NK-92 (cell line): ENCODE measurements around the gene PCYT1B.
"Not testable (repeated sequence)": the region's sequence is repeated elsewhere in the genome, so short reads cannot be mapped to it uniquely, and the experiment has no call there.

Source experiments
- DNase-seq: peaks from one replicate; lab custom pipeline; 2025; ENCODE audit not compliant: unreplicated experiment; lab: John Stamatoyannopoulos, UW

The PCYT1B gene

DNA sequence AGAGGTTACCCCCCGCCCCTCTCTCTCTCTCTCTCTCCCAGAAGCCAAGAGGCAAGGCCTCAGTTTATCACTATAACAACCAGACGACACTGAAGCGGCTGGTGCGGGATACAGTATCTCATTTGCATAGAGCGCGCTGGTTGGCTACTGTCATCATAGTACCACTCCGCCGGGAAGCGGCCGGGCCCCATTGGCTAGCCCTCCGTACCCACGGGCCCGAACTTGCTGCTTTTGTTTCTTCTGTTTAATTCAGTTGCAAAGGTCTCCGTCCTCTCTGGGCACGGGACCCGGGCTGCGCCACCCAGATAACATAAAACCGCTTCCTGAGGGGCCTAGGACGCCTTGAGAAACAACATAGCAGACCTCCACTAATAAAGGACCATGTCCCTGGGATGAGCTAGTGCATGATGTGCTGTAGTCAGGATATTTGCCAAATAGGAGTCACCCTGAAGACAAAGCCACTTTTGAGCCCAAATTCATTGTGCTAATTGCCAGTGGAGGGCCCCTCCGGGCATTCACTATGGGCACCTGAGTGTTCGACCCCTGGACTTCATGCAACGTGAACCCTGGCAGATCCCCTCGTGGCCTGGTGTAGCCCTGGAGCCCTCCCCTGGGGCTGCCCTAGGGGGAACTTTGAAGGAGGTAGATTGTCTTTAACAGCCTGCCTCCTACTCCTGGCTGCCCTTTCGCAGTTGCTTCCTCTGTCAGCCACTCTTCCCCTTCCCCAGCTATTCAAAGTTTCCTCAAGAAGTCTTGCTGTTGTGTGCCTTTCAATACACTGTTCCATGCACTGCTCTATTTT is at the start of gene PCYT1B:
PCYT1B (minus strand) TSS at position 91 of the 802 bp plus-strand sequence. CDS start 242 bp downstream, outside the sequence.
- no peak for DNase-seq

DNA sequence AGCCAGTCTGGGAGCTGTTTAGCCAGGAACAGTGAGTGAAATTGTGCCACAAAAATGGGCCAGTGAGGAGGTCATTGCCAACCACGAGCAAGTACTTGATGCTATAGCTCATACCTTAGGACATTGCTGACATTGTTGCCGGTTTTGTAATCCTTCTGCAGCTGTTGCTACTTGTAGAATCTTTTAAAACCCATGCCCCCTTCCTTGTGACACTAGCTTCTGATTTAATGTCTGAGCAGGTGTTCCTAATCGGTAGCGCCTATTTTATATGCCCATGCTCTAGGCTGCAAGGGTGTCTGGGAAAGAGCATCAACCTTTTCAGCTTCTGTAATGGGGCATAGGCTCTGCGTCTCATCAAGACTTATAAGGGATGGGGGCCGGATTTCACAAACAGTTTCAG is 49.1 kb upstream of the PCYT1B start:
- DNase-seq = no peak

DNA sequence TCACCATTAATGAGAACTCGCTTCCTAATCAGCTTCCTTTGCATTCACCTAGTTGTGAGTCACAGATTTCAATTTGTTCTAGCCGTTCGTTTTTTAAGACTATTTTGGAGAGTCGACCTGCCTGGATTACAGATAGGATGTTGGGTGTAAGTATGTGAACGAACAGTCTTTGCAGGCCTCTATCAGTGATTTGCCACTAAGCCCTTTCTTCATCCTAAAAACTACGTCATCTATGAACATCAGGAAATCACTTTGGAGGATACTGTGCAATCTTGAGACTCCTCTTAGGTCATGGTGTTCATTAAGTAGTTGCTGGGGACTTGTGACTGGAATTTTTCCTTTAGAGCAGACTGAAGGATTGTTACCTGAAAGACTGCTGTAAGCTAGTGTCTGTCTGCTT is 47.7 kb upstream of the PCYT1B start:
- DNase-seq = no peak

DNA sequence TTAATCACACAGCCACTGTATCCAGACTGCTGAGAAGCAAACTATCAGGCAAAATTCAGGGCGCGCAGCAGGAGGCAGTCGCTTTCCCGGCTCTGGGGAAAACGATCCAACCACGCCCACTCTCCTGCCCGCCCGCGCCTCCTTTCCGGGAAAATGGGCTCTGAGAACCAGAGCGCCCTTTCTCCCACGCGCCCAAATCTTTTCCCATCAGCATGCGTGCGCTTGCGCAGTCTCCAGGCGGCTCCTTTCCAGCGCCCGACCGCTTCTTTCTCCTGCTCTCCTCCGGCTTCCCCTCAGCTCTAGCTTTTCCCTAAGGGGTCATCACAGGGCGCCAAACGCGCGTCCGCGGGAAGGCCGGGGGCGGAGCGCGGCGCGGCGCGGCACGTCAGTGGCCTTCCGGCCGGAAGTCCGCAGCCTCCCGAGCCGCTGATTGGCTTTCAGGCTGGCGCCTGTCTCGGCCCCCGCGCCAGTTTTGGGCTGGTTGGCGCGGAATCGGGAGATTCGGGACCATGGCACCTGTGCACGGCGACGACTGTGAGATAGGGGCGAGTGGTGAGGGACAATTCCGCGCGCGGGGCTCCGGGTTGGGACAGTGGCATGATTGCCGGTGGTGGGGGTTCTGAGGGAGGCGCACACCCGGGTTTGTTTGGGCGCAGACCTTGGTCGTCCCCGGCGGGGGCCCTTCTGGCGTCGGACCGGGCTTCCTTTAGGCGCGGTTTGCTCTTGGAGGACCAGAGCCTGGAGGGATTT is 46.5 kb upstream of the PCYT1B start, which contains the start of gene POLA1:
POLA1 (plus strand) TSS at position 466 of the 750 bp plus-strand sequence; CDS start at position 510, 44 bp downstream.
- no peak for DNase-seq

DNA sequence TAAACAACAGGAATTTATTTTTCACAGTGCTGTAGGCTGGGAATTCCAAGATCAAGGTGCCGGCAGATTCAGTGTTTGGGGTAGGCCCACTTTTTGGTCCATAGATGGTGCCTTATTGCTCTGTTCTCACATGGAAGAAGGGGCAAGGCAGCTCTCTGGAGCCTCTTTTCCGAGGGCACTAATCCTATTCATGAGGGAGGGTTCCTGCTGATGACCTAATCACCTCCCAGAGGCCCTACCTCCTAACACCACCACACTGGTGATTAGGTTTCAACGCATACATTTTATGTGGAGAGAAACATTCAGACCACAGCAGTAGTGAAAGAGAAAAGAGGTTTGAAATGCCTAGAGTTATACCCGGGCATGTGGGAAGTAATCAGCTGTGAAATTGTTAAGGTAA is 45.2 kb upstream of the PCYT1B start:
- DNase-seq = no peak

DNA sequence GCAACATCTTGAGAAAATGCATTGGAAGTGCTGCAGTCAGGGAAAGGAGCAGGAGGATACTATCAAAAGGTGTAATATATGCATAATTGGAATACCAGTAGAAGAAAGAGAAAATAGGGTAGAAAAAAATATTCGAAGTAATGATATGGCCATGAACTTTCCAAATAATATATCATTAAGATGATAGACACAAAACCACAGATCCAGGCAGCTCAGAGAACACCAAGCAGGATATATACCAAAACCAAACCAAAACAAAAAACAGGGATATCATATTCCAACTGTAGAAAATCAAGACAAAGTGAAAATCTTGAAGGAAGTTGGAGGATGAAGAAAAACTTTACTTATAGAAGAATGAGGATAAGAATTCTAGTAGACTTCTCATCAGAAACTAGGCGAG is 36.9 kb upstream of the PCYT1B start:
- DNase-seq = no peak

DNA sequence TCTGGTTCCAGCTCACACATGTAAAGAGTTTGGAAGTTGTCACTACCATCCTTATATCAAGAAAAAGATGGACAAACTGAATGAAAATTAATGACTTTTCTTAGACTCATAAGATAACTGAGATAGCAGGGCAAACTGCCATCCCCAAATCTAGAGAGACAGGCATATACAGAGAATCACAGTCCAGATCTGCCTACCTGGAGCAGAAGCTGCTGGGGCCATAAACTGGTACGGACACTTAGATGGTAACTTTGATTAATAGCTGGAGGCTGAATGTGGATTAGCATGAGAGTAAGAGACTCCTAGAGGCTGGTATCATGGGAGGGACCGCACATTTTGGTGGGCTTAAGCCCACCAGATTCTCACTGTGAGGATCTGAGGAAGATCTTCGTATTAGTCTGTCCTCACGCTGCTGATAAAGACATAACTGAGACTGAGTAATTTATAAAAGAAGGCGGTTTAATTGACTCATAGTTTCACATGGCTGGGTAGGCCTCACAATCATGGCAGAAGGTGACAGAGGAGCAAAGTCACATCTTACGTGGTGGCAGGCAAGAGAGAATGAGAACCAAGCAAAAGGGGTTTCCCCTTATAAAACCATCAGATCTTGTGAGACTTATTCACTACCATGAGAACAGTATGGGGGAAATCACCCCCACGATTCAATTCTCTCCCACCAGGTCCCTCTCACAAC is 35.7 kb upstream of the PCYT1B start:
- no peak for DNase-seq

DNA sequence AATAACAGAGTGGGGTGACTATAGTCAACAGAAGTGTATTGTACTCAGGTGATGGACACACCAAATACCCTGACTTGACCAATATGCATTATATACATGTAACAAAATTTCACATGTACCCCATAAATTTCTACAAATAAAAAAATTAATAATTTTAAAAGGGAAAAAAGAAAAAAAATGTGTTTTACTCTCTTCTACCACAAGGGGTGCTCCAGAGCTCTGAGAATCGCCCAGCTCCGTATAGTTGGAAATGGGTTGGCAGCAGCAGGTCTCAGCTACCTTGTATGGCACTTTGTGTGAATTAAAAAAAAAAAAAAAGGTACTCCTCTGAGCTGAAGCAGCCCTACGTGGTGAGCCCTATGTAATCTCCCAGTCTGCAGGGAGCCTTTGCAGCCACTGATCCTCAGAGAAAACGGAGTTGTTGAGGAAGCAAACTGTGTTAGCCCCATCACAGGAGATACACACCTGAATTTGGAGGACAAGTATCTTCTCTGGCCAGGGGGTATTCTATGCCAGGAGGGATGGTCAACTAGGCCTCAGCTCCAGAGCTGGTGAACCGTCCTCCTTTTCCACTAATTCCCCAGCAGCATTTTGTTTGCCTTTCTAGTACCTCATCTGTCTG is 29.4 kb upstream of the PCYT1B start:
- DNase-seq = no peak

DNA sequence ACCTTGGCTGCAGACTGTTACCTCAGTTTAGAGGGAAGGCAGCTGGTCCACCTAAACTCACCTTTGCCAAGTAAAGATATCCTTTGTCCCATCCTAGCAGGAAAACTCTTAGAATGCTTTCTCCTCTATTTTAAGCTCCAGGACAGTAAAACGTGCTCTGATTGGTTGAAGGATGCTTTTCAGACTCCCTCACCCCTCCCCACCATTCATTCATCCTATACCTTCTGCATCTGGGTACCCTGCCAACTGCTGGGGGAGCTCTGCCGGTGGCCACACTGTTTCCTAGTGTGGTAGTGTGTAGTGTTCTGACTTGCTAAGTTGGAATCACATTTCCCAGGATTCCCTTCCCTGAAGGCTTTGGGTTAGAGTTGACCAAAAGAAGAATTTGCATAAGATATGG is 26.3 kb upstream of the PCYT1B start:
- no peak for DNase-seq

DNA sequence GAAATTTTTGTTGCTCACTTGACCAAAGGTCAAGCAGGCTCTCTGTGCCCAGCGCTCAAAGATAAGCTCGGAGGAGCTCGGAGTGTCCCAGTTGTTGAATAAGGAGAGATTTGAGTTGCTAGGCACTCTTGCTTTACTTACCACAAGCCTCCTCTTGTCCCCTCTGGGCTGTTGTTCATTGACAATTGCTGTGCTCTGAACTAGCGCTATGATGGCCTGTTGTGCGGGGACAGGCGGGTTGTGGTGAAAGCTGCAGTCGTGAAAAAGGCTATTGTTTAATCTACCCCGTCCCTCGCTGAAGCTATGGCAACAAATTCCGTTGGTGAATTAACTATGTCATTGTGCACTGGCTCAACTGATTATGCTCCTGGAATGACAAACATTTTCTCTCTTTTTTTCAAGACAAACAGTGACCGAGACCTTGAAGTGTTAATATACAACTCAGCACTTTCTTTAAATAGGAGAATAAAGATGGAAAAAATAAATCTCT is 25.6 kb upstream of the PCYT1B start:
- no peak for DNase-seq

DNA sequence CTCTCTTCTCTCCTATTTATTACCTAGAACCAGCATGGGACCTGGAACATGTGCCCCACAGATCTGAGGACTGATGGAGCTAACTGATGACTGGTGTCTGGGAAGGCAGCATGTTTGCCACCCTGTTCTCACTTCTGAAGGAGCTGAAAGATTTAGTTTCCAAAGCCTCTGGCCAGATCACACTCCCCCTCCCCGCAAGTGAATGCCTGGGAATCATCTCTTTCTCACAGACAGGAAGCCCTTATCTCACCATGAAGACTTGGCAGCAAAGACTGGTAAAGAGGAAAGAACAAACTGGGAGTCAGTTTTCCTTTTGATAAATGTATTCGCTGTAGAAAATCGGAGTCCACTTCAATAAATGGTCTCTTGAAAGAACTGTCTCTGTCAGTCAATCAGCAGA is 21.0 kb upstream of the PCYT1B start:
- DNase-seq = no peak

DNA sequence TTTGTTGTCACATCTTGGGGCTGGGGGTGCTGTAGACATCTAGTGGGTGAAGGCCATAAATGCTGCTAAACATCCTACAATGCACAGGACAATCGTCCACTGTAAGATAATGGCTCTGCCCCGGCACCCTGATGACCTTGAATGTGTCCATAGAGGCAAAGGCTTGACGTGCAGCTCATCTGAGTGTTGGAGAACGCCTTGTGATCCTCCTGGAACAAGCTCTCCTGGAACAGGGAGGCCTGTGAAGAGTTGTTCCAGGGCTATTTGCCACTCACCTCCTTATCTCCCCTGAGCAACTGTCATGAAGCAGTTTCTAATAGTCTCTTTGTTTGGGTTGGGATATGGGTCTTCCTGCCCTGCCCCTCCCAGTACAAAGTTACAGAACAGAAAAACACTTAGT is 15.2 kb upstream of the PCYT1B start:
- DNase-seq = no peak

DNA sequence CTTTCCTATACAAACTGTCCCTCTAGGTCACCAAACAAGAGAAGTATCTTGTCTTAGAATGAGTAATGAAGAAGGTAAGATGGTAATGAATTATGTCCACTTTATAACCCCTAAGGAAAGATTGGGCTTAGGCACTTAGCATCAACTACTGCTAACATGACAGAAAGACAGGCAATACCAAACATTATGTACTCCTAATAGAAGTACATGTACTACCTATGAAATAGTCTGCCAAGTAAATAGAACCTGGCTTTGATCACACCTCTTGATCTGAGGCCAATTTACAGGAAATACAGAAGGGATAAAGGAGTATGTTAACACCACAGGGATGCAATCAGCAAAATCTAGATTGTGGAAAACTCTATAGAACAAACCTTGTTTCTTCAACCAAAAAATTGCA is 14.1 kb upstream of the PCYT1B start:
- no peak for DNase-seq

DNA sequence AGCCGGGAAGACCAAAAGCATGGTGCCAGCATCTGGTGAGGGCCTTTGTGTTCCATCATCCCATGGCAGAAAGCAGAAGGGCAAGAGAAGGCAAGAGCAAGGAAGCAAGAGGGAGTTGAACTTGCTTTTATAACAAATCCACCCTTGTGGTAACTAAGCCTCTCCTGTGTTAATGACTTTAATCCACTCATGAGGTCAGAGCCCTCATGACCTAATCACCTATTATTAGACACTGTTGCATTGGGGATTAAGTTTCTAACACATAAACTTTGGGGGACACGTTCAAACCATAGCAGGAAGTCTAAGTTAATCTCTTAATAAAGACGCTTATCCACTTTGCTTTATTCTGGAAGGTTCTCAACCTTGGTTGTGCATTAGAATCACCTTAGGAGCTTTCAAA is 12.5 kb upstream of the PCYT1B start:
- no peak for DNase-seq

DNA sequence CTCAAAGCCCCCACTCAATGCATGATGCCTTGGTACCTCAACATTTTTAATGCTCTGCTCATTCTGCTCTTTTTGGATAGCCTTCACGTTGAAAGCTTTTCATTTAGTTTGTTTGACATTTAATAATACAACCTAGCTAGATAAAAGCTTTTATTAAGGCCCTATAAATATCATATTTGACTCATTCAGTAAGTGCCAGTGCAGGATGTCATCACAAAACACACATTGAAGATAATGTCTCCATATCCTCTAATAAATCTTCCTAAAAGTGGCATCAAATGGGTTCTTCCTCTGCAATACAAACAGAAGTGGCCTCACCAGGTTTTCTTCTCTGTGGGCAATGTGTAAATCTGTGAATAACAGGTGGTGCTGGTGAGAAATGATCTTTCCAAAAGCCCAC is 12.0 kb upstream of the PCYT1B start:
- no peak for DNase-seq

DNA sequence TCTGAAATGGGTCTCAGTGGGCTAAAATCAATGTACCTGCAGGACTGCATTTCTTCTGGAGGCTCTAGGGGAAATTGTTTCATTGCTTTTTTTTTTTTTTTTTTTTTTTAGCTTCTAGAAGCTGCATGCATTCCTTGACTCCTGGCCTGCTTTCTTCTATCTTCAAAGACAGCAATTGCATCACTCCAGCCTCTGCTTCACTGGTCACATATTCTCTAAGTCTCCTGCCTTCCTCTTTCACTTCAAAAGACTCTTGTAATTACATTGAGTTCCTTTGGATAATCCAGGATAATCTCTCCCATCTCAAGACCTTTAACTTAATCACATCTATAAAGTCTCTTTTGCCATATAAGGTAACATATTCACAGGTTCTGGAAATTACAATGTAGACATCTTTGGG is 11.3 kb upstream of the PCYT1B start:
- no peak for DNase-seq

DNA sequence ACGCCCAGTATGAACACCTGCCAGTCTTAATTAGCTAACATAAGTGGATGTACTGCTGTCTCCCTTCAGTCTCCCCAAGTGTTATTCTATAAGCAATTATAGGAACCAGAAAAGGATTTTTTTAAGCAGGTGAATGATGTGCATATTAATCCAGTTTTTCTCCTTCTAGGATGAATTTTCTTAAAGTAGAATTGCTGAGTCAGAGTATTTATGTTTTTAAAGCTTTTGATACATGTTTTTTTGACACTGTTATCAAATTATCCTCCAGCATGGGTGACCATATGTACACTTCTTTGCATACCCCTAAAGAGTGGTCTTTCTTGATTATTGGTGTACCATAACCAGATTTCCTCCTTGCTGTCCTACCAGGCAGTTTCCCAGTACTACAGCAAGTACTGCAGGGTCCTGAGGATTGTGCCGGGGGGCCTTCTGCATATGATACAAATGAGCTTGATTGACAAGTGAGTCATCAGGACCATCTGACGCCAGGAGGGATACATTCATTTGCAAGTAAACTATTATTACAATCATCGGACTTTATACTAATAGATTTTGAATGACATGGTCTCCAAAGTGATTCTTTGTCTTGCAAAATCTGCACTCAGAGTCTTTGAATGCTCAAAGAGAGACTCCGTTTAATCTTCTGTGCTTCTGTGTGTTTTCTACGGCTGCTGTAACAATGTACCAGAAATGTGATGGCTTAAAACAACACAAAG is 10.7 kb upstream of the PCYT1B start:
- no peak for DNase-seq

DNA sequence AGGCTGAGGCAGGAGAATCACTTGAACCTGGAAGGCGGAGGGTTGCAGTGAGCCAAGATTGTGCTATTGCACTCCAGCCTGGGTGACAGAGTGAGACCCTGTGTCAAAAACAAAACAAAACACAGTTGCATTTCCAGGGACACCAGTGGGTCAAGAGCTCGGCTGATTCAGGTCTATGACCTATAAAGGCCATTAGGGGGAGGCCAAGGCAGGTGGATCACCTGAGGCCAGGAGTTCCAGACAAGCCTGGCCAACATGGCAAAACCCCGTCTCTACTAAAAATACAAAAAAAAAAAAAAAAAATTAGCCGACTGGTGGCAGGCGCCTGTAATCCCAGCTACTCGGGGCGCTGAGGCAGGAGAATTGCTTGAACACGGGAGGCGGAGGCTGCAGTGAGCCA is 8.5 kb upstream of the PCYT1B start:
- not testable (repeated sequence) for DNase-seq

DNA sequence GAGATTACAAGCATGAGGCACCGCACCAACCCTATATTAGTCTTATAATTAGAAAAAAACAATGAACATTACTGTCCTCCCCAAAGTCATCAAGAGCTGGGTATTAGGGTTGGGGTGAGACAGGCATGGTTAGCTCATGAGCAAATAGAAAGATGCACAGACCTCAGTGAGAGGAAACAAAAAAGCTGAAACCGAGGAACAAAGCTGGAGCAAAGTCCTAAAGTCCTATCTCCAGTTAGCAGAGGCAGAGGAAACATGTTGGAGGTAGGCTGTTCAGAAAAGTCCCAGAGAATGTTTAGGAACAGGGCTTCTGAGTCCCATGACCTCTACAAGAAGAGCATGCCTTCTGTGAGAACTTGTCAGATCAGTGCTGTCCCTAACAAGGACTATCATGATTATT is 4.6 kb upstream of the PCYT1B start:
- no peak for DNase-seq

DNA sequence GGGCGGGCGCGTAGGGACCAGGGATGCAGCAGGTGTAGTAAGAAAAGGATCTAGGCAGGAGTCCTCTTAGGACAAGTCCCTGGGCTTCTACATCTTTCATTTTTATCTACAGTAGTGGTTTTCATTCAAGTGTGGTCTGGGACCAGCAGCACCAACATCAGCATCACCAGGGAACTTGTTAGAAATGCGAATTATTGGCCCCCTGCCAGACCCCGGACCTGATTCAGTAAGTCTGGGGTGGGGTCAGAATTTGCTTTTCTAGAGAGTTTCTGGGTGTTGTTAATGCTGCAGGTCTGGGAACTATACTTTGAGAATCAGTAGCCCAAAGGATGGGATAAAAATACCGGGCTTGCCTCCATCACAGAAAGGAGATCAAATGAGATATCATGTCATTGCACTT is 1.3 kb upstream of the PCYT1B start:
- DNase-seq = no peak
